Right lobe of liver (tissue), 6 donors: ENCODE results near the gene SLA2. TPM values are rescaled to one million over a fixed set of nuclear protein-coding genes. Genes with fewer than 3 reads are reported as not detected.

Experiments used
- ATAC-seq, 4 donors: fragments of 200-7000 bp; cut with Tn5 transposase; one replicate each; pipeline ENCODE4 v1.9.1; 2020; ENCODE audit warnings: mild to moderate bottlenecking in 4 of 4, moderate library complexity in 4 of 4
- DNase-seq, 3 donors: peaks; one replicate each; pipeline ENCODE4 v3.0.0-alpha.2; 2020
- H3K27ac ChIP-seq, 3 donors: fragments of 200-600 bp; one replicate each; pipeline ENCODE4 v1.8.0; 2022
- H3K27me3 ChIP-seq, 2 donors: fragments of 200-600 bp; one replicate each; pipeline ENCODE4 v1.8.0; 2022
- H3K36me3 ChIP-seq, 4 donors: fragments of 200-600 bp; sonication (generic) in 1 of 4; one replicate each; pipeline versions ENCODE4 v1.5.1 to v1.8.0; 2017 to 2022; ENCODE audit warnings: control low read depth in 1 of 4
- H3K4me1 ChIP-seq, 4 donors: fragments of 200-600 bp; sonication (generic) in 1 of 4; one replicate each; pipeline versions ENCODE4 v1.5.1 to v1.8.0; 2017 to 2022; ENCODE audit warnings: control low read depth in 1 of 4
- H3K4me3 ChIP-seq, 3 donors: fragments of 200-600 bp; one replicate each; pipeline ENCODE4 v1.8.0; 2022
- H3K9me3 ChIP-seq, 4 donors: fragments of 200-600 bp; sonication (generic) in 1 of 4; one replicate each; pipeline versions ENCODE4 v1.5.1 to v1.8.0; 2017 to 2022; ENCODE audit warnings: control low read depth in 1 of 4
- POLR2A ChIP-seq: fragments of 450-650 bp; IDR thresholded peaks from one replicate; pipeline ENCODE4 v1.6.1; 2017; ENCODE audit warnings: antibody characterized with exemption, mild to moderate bottlenecking
- WGBS: methylation state at CpG from one replicate; pipeline ENCODE4 v1.1.6; 2018; ENCODE audit warnings: low coverage, low lambda C conversion rate; ENCODE audit not compliant: insufficient coverage; ENCODE audit errors: missing lambda C conversion rate; 5-methylcytosine and 5-hydroxymethylcytosine counted together
- intact Hi-C, 2 donors: fragments of 100-400 bp; cut with DNase I; formaldehyde crosslinking; loops; one replicate each; pipeline versions ENCODE4 v1.11.2 to v1.14.1; 2022
- total RNA-seq, 6 experiments: library from RNA; depleted of rRNA in 2 of 6; stranded (reverse); fragments of >200 nt in 2 of 6; fragmentation: NEBNext Ultra II Directional in 3 of 6; extraction: Animal tissue kit (Norgen Biotek cat#: 25700) in 3 of 6; gene quantifications; one replicate each; pipeline versions ENCODE4 v1.1.0 to v1.2.4, GENCODE V29; 2016 to 2023
- TF ChIP-seq, protein P1 (sequence below), 4 donors: fragments of 200-600 bp in 3 of 4; fragments of 450-650 bp in 1 of 4; IDR thresholded peaks; one replicate each; pipeline versions ENCODE4 v1.5.1 to v1.8.0; 2016 to 2022; ENCODE audit warnings: antibody characterized with exemption in 4 of 4, mild to moderate bottlenecking in 2 of 4
- donor health status: DM: no; HTN: yes; CAD: no.
- donor health status: DM: no; HTN: no; CAD: no.
- donor health status: DM: no; HTN: no; CAD: no.
- donor health status: DM: no; HTN: yes; CAD: no.
- donor health status: DM: no; HTN: yes; CAD: no.

The SLA2 gene
- total RNA-seq, 6 experiments from 2014 or later, result 0.18 to 0.50 (median 0.32) TPM

DNA sequence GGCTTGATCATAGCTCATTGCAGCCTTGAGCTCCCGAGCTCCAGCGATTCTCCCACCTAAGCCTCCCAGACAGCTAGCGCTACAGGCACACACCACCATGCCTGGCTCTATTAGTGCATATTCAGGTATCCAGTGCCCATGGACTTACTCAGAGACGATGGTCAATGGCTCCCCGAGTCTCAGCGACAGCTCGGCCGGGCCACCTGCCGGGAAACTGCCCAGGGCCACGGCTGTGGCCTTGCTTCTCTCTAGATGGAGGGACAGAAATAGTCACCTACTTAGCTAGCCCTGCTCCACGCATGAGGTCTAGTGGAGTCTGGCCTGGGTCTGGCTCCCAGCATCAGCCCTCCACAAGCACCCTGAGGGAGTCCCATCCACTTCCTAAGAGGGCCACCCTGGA lies 11.7 kb downstream of the SLA2 start:
- Histone ChIP-seq H3K27me3 (no peaks in the 10 kb centered on the region), H3K27ac (no peak overlapping the region), H3K9me3 (no peaks in the 10 kb centered on the region), H3K4me1 (no peaks in the 10 kb centered on the region), H3K36me3 (no peaks in the 10 kb centered on the region), H3K4me3 (no peak overlapping the region)
- 94% methylated on average over 6 of the region's 11 CpGs for WGBS
- DNase-seq (no peak), ATAC-seq (no peak)
- TF ChIP-seq, protein P1, sequence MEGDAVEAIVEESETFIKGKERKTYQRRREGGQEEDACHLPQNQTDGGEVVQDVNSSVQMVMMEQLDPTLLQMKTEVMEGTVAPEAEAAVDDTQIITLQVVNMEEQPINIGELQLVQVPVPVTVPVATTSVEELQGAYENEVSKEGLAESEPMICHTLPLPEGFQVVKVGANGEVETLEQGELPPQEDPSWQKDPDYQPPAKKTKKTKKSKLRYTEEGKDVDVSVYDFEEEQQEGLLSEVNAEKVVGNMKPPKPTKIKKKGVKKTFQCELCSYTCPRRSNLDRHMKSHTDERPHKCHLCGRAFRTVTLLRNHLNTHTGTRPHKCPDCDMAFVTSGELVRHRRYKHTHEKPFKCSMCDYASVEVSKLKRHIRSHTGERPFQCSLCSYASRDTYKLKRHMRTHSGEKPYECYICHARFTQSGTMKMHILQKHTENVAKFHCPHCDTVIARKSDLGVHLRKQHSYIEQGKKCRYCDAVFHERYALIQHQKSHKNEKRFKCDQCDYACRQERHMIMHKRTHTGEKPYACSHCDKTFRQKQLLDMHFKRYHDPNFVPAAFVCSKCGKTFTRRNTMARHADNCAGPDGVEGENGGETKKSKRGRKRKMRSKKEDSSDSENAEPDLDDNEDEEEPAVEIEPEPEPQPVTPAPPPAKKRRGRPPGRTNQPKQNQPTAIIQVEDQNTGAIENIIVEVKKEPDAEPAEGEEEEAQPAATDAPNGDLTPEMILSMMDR (IDR thresholded peaks at IDR 0.05), result no peak
- TF ChIP-seq POLR2A, result no peak
- intact Hi-C loops, result no loop called here

DNA sequence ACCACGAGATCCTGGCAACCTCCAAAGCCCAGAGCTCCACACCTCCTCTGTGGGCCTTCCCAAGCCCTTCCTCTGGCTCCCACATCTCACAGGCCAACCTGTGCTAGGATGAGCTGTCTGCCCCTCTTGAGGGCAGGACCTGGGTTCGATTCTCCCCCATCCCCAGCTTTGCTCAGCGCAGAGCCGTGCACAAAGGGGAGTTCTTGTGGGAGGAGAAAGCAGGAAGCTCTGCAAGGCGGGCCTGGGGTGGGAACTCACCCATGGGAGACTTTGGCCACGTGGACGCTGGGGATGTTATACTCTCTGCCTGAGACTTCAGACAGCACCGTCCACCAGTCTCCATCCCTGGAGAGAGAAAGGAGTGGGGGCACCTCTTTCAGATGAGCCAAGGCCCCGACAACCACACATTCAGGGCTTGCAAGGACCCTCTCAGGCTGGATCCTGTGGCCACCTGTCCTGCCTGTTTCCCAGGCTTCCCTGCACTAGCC lies 12.7 kb downstream of the SLA2 start:
- no peaks in the 10 kb centered on the region for H3K9me3 ChIP-seq
- H3K27ac ChIP-seq, result no peak overlapping the region
- H3K4me3 ChIP-seq, result no peak overlapping the region
- WGBS, result 76% methylated on average over 4 of the region's 9 CpGs
- no peaks in the 10 kb centered on the region for H3K36me3 ChIP-seq
- no peaks in the 10 kb centered on the region for H3K27me3 ChIP-seq
- TF ChIP-seq POLR2A, result no peak
- TF ChIP-seq, protein P1 (IDR thresholded peaks at IDR 0.05), result no peak
- DNase-seq (no peak), ATAC-seq (no peak)
- intact Hi-C loops, result no loop called here
- no peaks in the 10 kb centered on the region for H3K4me1 ChIP-seq

DNA sequence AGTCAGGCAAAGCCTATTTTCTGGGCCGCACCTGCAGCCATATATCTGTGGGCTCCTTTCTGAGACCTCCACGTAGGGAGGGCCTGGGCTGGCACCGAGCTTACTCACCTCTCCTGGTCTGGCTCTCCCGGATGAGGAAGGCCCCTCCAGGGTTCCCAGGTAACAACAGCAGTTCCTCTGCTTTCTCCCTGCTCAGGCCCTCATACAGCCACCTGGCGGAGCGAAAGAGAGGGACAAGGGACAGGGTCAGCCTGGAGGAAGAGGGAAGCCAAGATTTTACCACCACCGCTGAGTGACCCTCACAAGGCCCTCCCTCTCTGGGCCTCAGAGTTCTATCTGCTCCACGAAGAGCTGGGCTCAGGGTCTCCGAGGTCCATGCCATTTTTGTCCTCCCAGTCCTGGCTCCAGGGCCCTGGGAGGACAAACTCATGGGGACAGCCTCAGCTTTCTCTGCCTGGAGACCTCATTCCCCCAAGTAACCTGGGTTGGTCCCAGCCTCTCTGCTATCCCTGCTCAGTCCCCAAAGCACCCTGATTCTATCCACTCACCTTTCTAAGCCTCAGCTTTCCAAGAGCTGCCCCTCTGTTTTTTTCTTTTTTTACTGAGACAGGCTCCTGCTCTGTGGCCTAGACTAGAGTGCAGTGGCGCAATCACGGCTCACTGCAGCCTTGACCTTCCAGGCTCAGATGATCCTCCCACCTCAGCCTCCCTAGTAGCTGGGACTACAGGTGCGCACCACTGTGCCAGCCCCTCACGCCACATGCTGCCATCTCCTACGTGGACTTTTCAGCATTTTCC lies 13.3 kb downstream of the SLA2 start:
- TF ChIP-seq POLR2A, result no peak
- TF ChIP-seq, protein P1 (IDR thresholded peaks at IDR 0.05), result no peak
- 72% methylated on average over 5 of the region's 14 CpGs for WGBS
- no peaks in the 10 kb centered on the region for H3K4me1 ChIP-seq
- DNase-seq, result no peak
- no peak overlapping the region for H3K4me3 ChIP-seq
- no peaks in the 10 kb centered on the region for H3K9me3 ChIP-seq
- intact Hi-C loops, result no loop called here
- H3K27ac ChIP-seq, result no peak overlapping the region
- no peaks in the 10 kb centered on the region for H3K36me3 ChIP-seq
- no peak for ATAC-seq
- no peaks in the 10 kb centered on the region for H3K27me3 ChIP-seq

DNA sequence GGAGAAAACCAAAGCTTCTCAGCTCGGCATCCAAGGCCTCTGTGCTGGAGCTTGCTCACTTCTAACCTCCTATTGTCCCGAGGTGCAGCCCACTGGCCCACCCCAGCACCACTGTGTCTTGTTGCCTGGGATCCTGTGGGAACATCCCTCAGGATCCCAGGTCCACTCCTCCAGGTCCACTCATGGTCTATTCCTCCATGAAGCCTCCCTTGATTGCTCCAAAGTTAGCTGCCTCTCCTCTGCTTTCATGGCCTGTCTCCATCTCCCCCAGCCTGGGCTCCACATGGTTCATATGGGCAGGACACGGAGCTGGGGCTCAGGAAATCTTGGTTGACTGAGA lies 13.9 kb downstream of the SLA2 start:
- Histone ChIP-seq H3K36me3 (no peaks in the 10 kb centered on the region), H3K27me3 (no peaks in the 10 kb centered on the region), H3K4me3 (no peak overlapping the region), H3K27ac (no peak overlapping the region), H3K4me1 (no peaks in the 10 kb centered on the region), H3K9me3 (no peaks in the 10 kb centered on the region)
- no CpG with 5 or more reads among the region's 3 CpGs for WGBS
- intact Hi-C loops, result no loop called here
- no peak for TF ChIP-seq POLR2A
- TF ChIP-seq, protein P1 (IDR thresholded peaks at IDR 0.05), result no peak
- DNase-seq (no peak), ATAC-seq (no peak)
